ENCODE data around the gene MDC1.

The MDC1 gene

GRCh38 chr6:30705620-30706019 is 11.5 kb downstream of the MDC1 start:
- Histone ChIP-seq H3K9me3 (ENCODE audit: control insufficient read depth, insufficient read depth, low read depth, low read length) (no peaks in the 10 kb centered on the region), H3K4me1 (ENCODE audit: control insufficient read depth, insufficient read depth, low read length) (peaks cover 17% of the 10 kb centered on the region), H3K27ac (ENCODE audit: extremely low read depth, low read depth, low read length) (no peak overlapping the region), H3K4me3 (ENCODE audit: low read depth, low read length) (no peak overlapping the region), H3K36me3 (ENCODE audit: control insufficient read depth in 2 of 2, insufficient read depth in 1 of 2, low read length in 2 of 2) (peaks cover 64 to 85% of the 10 kb centered on the region in 2 experiments)
- no peak for TF ChIP-seq ZNF677 (tag by site-specific recombination; IDR thresholded peaks at IDR 0.05)
- TF ChIP-seq ZNF473 (tag by site-specific recombination; IDR thresholded peaks at IDR 0.05) = no peak
- no peak for TF ChIP-seq TCF7L2 (IDR thresholded peaks at IDR 0.05; ENCODE audit: borderline replicate concordance, low read depth, low read length)
- TF ChIP-seq ZNF624 (tag by site-specific recombination; IDR thresholded peaks at IDR 0.05) = no peak
- TF ChIP-seq, protein P1, sequence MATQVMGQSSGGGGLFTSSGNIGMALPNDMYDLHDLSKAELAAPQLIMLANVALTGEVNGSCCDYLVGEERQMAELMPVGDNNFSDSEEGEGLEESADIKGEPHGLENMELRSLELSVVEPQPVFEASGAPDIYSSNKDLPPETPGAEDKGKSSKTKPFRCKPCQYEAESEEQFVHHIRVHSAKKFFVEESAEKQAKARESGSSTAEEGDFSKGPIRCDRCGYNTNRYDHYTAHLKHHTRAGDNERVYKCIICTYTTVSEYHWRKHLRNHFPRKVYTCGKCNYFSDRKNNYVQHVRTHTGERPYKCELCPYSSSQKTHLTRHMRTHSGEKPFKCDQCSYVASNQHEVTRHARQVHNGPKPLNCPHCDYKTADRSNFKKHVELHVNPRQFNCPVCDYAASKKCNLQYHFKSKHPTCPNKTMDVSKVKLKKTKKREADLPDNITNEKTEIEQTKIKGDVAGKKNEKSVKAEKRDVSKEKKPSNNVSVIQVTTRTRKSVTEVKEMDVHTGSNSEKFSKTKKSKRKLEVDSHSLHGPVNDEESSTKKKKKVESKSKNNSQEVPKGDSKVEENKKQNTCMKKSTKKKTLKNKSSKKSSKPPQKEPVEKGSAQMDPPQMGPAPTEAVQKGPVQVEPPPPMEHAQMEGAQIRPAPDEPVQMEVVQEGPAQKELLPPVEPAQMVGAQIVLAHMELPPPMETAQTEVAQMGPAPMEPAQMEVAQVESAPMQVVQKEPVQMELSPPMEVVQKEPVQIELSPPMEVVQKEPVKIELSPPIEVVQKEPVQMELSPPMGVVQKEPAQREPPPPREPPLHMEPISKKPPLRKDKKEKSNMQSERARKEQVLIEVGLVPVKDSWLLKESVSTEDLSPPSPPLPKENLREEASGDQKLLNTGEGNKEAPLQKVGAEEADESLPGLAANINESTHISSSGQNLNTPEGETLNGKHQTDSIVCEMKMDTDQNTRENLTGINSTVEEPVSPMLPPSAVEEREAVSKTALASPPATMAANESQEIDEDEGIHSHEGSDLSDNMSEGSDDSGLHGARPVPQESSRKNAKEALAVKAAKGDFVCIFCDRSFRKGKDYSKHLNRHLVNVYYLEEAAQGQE (tag by site-specific recombination; IDR thresholded peaks at IDR 0.05) = no peak
- TF ChIP-seq ZNF169 (tag by site-specific recombination; IDR thresholded peaks at IDR 0.05) = no peak
- TF ChIP-seq KLF1 (tag by site-specific recombination; IDR thresholded peaks at IDR 0.05) = no peak
- no peak for TF ChIP-seq ZNF146 (tag by site-specific recombination; IDR thresholded peaks at IDR 0.05)
- CTCF ChIA-PET = interaction anchor here (1.0 to 1.2 kb wide), 2 partner anchors 17 to 27 kb away, joined by 4 to 12 read pairs; no protein-coding TSS in a partner anchor
- POLR2A ChIA-PET = interaction anchor here (0.7 to 3.3 kb wide), 5 partner anchors 10 to 90 kb away, joined by 3 to 36 read pairs (median 15); partner anchors contain the start of genes MDC1 and NRM

DNA sequence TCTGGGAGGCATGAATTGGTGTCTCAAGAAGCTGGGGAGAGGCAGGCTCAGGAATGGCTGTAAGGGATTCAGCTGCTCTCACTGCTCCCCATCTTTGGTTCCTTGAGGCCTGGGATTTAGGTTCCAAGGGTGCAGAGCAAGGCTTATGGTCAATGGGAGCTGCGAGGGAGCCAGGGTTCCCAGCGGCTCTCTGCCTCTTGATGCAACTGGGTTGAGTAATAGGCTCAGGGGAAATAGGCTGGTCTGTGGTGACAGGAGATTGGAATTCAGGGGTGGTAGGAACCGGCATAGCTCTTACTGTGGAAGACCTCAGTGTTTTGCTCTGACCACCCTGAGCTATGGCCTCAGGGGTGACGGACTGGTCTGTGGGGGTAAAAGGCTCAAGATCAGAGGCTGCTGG is 13.3 kb downstream of the MDC1 start:
- POLR2A ChIA-PET = interaction anchor here (1.1 to 3.3 kb wide), 8 partner anchors 9 to 25 kb away, joined by 3 to 18 read pairs (median 4); partner anchors contain the start of genes MDC1, NRM and TUBB
- H3K4me3 ChIP-seq (ENCODE audit: low read depth, low read length) = no peak overlapping the region

More for the DNA sequence above, 13.3 kb downstream of the MDC1 start:
- Histone ChIP-seq H3K4me1 (ENCODE audit: control insufficient read depth, insufficient read depth, low read length) (peaks cover 17% of the 10 kb centered on the region), H3K9me3 (ENCODE audit: control insufficient read depth, insufficient read depth, low read depth, low read length) (no peaks in the 10 kb centered on the region), H3K27ac (ENCODE audit: extremely low read depth, low read depth, low read length) (no peak overlapping the region), H3K36me3 (ENCODE audit: control insufficient read depth in 2 of 2, insufficient read depth in 1 of 2, low read length in 2 of 2) (peaks cover 48 to 84% of the 10 kb centered on the region in 2 experiments)
- no peak for TF ChIP-seq ZNF560 (tag by site-specific recombination; IDR thresholded peaks at IDR 0.05; ENCODE audit: borderline replicate concordance)
- TF ChIP-seq, protein P2, sequence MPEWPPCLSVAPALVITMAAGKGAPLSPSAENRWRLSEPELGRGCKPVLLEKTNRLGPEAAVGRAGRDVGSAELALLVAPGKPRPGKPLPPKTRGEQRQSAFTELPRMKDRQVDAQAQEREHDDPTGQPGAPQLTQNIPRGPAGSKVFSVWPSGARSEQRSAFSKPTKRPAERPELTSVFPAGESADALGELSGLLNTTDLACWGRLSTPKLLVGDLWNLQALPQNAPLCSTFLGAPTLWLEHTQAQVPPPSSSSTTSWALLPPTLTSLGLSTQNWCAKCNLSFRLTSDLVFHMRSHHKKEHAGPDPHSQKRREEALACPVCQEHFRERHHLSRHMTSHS (tag by site-specific recombination; IDR thresholded peaks at IDR 0.05) = no peak
- TF ChIP-seq ZNF211 (tag by site-specific recombination; IDR thresholded peaks at IDR 0.05; ENCODE audit: low read depth) = no peak
- TF ChIP-seq ZNF112 (tag by site-specific recombination; IDR thresholded peaks at IDR 0.05) = no peak
- no peak for TF ChIP-seq ZBTB7A (tag by site-specific recombination; IDR thresholded peaks at IDR 0.05; ENCODE audit: low read depth)
- TF ChIP-seq ZNF19 (tag by site-specific recombination; IDR thresholded peaks at IDR 0.05; ENCODE audit: low read depth) = no peak
- TF ChIP-seq ZNF239 (tag by site-specific recombination; IDR thresholded peaks at IDR 0.05) = no peak
- no peak for TF ChIP-seq ZNF76 (tag by site-specific recombination; IDR thresholded peaks at IDR 0.05; ENCODE audit: borderline replicate concordance, low read depth)
- no peak for TF ChIP-seq TSHZ1 (tag by site-specific recombination; IDR thresholded peaks at IDR 0.05; ENCODE audit: borderline replicate concordance)
- TF ChIP-seq, protein P3, sequence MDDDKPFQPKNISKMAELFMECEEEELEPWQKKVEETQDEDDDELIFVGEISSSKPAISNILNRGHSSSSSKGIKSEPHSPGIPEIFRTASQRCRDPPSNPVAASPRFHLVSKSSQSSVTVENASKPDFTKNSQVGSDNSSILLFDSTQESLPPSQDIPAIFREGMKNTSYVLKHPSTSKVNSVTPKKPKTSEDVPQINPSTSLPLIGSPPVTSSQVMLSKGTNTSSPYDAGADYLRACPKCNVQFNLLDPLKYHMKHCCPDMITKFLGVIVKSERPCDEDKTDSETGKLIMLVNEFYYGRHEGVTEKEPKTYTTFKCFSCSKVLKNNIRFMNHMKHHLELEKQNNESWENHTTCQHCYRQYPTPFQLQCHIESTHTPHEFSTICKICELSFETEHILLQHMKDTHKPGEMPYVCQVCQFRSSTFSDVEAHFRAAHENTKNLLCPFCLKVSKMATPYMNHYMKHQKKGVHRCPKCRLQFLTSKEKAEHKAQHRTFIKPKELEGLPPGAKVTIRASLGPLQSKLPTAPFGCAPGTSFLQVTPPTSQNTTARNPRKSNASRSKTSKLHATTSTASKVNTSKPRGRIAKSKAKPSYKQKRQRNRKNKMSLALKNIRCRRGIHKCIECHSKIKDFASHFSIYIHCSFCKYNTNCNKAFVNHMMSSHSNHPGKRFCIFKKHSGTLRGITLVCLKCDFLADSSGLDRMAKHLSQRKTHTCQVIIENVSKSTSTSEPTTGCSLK (tag by site-specific recombination; IDR thresholded peaks at IDR 0.05) = no peak
- TF ChIP-seq, protein P4, sequence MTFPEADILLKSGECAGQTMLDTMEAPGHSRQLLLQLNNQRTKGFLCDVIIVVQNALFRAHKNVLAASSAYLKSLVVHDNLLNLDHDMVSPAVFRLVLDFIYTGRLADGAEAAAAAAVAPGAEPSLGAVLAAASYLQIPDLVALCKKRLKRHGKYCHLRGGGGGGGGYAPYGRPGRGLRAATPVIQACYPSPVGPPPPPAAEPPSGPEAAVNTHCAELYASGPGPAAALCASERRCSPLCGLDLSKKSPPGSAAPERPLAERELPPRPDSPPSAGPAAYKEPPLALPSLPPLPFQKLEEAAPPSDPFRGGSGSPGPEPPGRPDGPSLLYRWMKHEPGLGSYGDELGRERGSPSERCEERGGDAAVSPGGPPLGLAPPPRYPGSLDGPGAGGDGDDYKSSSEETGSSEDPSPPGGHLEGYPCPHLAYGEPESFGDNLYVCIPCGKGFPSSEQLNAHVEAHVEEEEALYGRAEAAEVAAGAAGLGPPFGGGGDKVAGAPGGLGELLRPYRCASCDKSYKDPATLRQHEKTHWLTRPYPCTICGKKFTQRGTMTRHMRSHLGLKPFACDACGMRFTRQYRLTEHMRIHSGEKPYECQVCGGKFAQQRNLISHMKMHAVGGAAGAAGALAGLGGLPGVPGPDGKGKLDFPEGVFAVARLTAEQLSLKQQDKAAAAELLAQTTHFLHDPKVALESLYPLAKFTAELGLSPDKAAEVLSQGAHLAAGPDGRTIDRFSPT (tag by site-specific recombination; IDR thresholded peaks at IDR 0.05) = no peak
- no peak for TF ChIP-seq ZFHX2 (tag by site-specific recombination; conservative IDR thresholded peaks at IDR 0.05)
- no peak for TF ChIP-seq ZNF449 (tag by site-specific recombination; IDR thresholded peaks at IDR 0.05)
- CTCF ChIA-PET = interaction anchor here (0.6 to 1.9 kb wide), 6 partner anchors 9 to 103 kb away, joined by 3 to 9 read pairs (median 5); partner anchors contain the start of gene NRM
